H9 (cell line): ENCODE data around the gene RAC2. TPM values are rescaled to one million over a fixed set of nuclear protein-coding genes. Genes with fewer than 3 reads are reported as not detected.

Source experiments
- DNase-seq: peaks from one replicate; pipeline ENCODE4 v3.0.0-alpha.2; 2017
- H2AFZ ChIP-seq: one replicate; pipeline ENCODE4 v1.6.1; 2013; ENCODE audit warnings: mild to moderate bottlenecking, low read length, control low read depth, moderate library complexity
- H2AK5ac ChIP-seq: 2 replicates; pipeline ENCODE4 v1.6.1; 2013; ENCODE audit warnings: low read length, control low read depth, mixed read lengths; ENCODE audit not compliant: insufficient read length
- H2BK120ac ChIP-seq: one replicate; pipeline ENCODE4 v1.6.1; 2013; ENCODE audit warnings: low read depth, mild to moderate bottlenecking, low read length, control low read depth, inconsistent platforms; ENCODE audit not compliant: poor library complexity, severe bottlenecking
- H2BK12ac ChIP-seq: 2 replicates; pipeline ENCODE4 v1.6.1; 2013; ENCODE audit warnings: low read length, control low read depth, mixed read lengths, low read depth; ENCODE audit not compliant: insufficient read length
- H2BK15ac ChIP-seq: 2 replicates; pipeline ENCODE4 v1.6.1; 2013; ENCODE audit warnings: low read depth, low read length, control low read depth
- H2BK20ac ChIP-seq: one replicate; pipeline ENCODE4 v1.6.1; 2013; ENCODE audit warnings: low read depth, mild to moderate bottlenecking, low read length, control low read depth, inconsistent platforms; ENCODE audit not compliant: poor library complexity, severe bottlenecking
- H2BK5ac ChIP-seq: 2 replicates; pipeline ENCODE4 v1.6.1; 2013; ENCODE audit warnings: low read length, control low read depth, mixed read lengths; ENCODE audit not compliant: insufficient read length
- H3K14ac ChIP-seq: 2 replicates; pipeline ENCODE4 v1.6.1; 2013; ENCODE audit warnings: low read length, control low read depth; ENCODE audit not compliant: insufficient read depth
- H3K18ac ChIP-seq: 2 replicates; pipeline ENCODE4 v1.6.1; 2013; ENCODE audit warnings: low read depth, mild to moderate bottlenecking, mixed read lengths, low read length, control low read depth; ENCODE audit not compliant: insufficient read length
- H3K23ac ChIP-seq: 2 replicates; pipeline ENCODE4 v1.6.1; 2013; ENCODE audit warnings: low read length, control low read depth, mixed read lengths, low read depth; ENCODE audit not compliant: insufficient read length
- H3K23me2 ChIP-seq: 2 replicates; pipeline ENCODE4 v1.6.1; 2013; ENCODE audit warnings: low read depth, mild to moderate bottlenecking, mixed read lengths, low read length, control low read depth; ENCODE audit not compliant: insufficient read length, poor library complexity, severe bottlenecking
- H3K27ac ChIP-seq: 2 replicates; pipeline ENCODE4 v1.5.1; 2013; ENCODE audit warnings: low read length, control low read depth, mixed read lengths, low read depth; ENCODE audit not compliant: insufficient read length
- H3K27me3 ChIP-seq: 2 replicates; pipeline ENCODE4 v1.6.1; 2013; ENCODE audit warnings: low read length, control low read depth, inconsistent platforms; ENCODE audit not compliant: insufficient read depth
- H3K4ac ChIP-seq: 2 replicates; pipeline ENCODE4 v1.6.1; 2013; ENCODE audit warnings: low read depth, mild to moderate bottlenecking, control low read depth, inconsistent platforms, low read length, moderate library complexity
- H3K4me1 ChIP-seq: 2 replicates; pipeline ENCODE4 v1.6.1; 2013; ENCODE audit warnings: low read length, control low read depth, inconsistent platforms; ENCODE audit not compliant: insufficient read depth
- H3K4me2 ChIP-seq: 2 replicates; pipeline ENCODE4 v1.6.1; 2013; ENCODE audit warnings: low read length, control low read depth, mixed read lengths; ENCODE audit not compliant: insufficient read length, insufficient read depth
- H3K56ac ChIP-seq: 2 replicates; pipeline ENCODE4 v1.6.1; 2013; ENCODE audit warnings: low read depth, mild to moderate bottlenecking, mixed read lengths, low read length, control low read depth; ENCODE audit not compliant: insufficient read length
- H3K79me1 ChIP-seq: 2 replicates; pipeline ENCODE4 v1.6.1; 2013; ENCODE audit warnings: low read depth, mild to moderate bottlenecking, moderate library complexity, low read length, control low read depth, inconsistent platforms; ENCODE audit not compliant: insufficient read depth, poor library complexity, severe bottlenecking
- H3K79me2 ChIP-seq: 2 replicates; pipeline ENCODE4 v1.6.1; 2013; ENCODE audit warnings: low read length, control low read depth, inconsistent platforms; ENCODE audit not compliant: insufficient read depth
- H3K9ac ChIP-seq: 2 replicates; pipeline ENCODE4 v1.6.1; 2013; ENCODE audit warnings: low read length, control low read depth, mixed read lengths; ENCODE audit not compliant: insufficient read length; ENCODE audit errors: extremely low read depth
- H3K9me3 ChIP-seq: one replicate; pipeline ENCODE4 v1.6.1; 2013; ENCODE audit warnings: low read depth, low read length, inconsistent platforms; ENCODE audit not compliant: control insufficient read depth
- H3T11ph ChIP-seq: one replicate; pipeline ENCODE4 v1.6.1; 2013; ENCODE audit warnings: mild to moderate bottlenecking, low read length, control low read depth, inconsistent platforms
- H4K20me1 ChIP-seq: one replicate; pipeline ENCODE4 v1.6.1; 2013; ENCODE audit not compliant: control insufficient read depth, insufficient read length, insufficient read depth
- H4K5ac ChIP-seq: 2 replicates; pipeline ENCODE4 v1.6.1; 2013; ENCODE audit warnings: low read depth, mild to moderate bottlenecking, mixed read lengths, low read length, control low read depth; ENCODE audit not compliant: insufficient read length
- H4K8ac ChIP-seq: replicated peaks from 2 replicates; pipeline ENCODE4 v1.6.1; 2013; ENCODE audit warnings: low read length, control low read depth, mixed read lengths, low read depth; ENCODE audit not compliant: insufficient read length
- H4K91ac ChIP-seq: 2 replicates; pipeline ENCODE4 v1.6.1; 2013; ENCODE audit warnings: low read depth, mild to moderate bottlenecking, moderate library complexity, mixed read lengths, low read length, control low read depth; ENCODE audit not compliant: insufficient read length
- H3K27ac Mint-ChIP-seq, 3 experiments: 2 replicates in 2 of 3; 3 replicates in 1 of 3; pipeline ENCODE4 v1.8.0; 2020 to 2021; ENCODE audit warnings: mixed read lengths in 3 of 3, mild to moderate bottlenecking in 1 of 3, moderate library complexity in 1 of 3
- H3K27me3 Mint-ChIP-seq: 2 replicates; pipeline ENCODE4 v1.8.0; 2021; ENCODE audit warnings: low read depth, mild to moderate bottlenecking, moderate library complexity, mixed read lengths
- H3K36me3 Mint-ChIP-seq, 3 experiments: 2 replicates in 2 of 3; 3 replicates in 1 of 3; pipeline ENCODE4 v1.8.0; 2020 to 2021; ENCODE audit warnings: low read depth in 3 of 3, mixed read lengths in 3 of 3; ENCODE audit not compliant: insufficient read depth in 1 of 3
- H3K4me1 Mint-ChIP-seq, 2 experiments: 2 replicates each; pipeline ENCODE4 v1.8.0; 2020; ENCODE audit warnings: mixed read lengths in 2 of 2
- H3K4me3 Mint-ChIP-seq, 2 experiments: 2 replicates in 1 of 2; 3 replicates in 1 of 2; pipeline ENCODE4 v1.8.0; 2020 to 2021; ENCODE audit warnings: mild to moderate bottlenecking in 2 of 2, mixed read lengths in 2 of 2, moderate library complexity in 1 of 2
- H3K9me3 Mint-ChIP-seq, 2 experiments: 2 replicates in 1 of 2; 3 replicates in 1 of 2; pipeline ENCODE4 v1.8.0; 2020; ENCODE audit warnings: mild to moderate bottlenecking in 2 of 2, mixed read lengths in 2 of 2, moderate library complexity in 1 of 2
- WGBS: extraction: QIAGEN DNeasy Blood & Tissue Kit; methylation state at CpG from one replicate; pipeline ENCODE4 v1.1.7; 2013; ENCODE audit warnings: missing lambda C conversion rate, low lambda C conversion rate, mixed read lengths; ENCODE audit not compliant: insufficient read length; ENCODE audit errors: extremely low coverage; 5-methylcytosine and 5-hydroxymethylcytosine counted together
- total RNA-seq: library from RNA; stranded (reverse); gene quantifications from 2 replicates; pipeline ENCODE4 v1.2.1, GENCODE V29; 2021
- TF ChIP-seq, protein P1 (sequence below): fragments of 200-600 bp; sonication (generic); conservative IDR thresholded peaks from 3 replicates; pipeline ENCODE4 v1.8.0; 2021; ENCODE audit warnings: antibody characterized with exemption, mild to moderate bottlenecking

RAC2 gene
- total RNA-seq, 1 experiment from 2014 or later: 2.8 TPM

DNA sequence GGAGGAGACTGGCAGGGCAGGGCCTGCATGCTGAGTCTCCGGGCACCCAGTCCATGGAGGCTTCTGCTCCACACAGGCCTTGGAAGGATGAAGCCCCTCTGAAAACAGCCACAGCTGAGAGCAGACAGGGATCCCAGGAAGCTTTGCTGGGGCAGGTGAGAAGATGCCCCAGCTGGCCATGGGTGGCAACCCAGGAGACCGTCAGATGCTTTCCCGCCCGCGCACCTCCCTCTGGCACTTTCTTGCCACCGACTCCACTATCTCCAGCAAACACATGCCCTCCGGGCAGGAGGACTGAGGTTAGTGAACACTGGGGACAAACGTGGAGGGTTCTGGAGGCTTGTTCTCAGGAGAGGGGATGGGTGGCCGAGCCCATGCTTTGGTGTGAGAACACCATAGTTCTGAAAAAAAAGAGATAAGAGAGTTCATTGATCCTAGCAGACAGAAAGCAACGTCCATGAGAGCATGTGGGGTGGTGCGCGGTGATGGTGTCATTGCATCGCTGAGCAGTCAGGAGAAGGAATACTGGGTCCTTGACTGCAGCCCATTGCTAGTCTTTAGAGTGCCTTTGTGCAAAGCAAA lies 58.3 kb downstream of the RAC2 start:
- H2BK12ac ChIP-seq: no peak overlapping the region
- Mint-ChIP-seq H3K36me3 (peaks cover 4 to 9% (median 5%) of the 10 kb centered on the region in 3 experiments; a peak in 4 of 7 replicates), H3K27ac (no peak overlapping the region; a peak in 1 of 7 replicates), H3K9me3 (peaks cover 0 to 3% of the 10 kb centered on the region in 2 experiments; a peak in 3 of 5 replicates), H3K27me3 (no peaks in the 10 kb centered on the region; the same call in 1 of the 2 replicates), H3K4me3 (no peak overlapping the region), H3K4me1 (peaks cover 29 to 46% of the 10 kb centered on the region in 2 experiments)
- no peak overlapping the region for H4K91ac ChIP-seq
- no peak overlapping the region for H3K9ac ChIP-seq
- no peak for DNase-seq
- no peak overlapping the region for H3K4me2 ChIP-seq
- no CpG with 5 or more reads among the region's 13 CpGs for WGBS
- H3K79me1 ChIP-seq: no peaks in the 10 kb centered on the region
- H2BK120ac ChIP-seq: no peak overlapping the region
- H3K9me3 ChIP-seq: no peaks in the 10 kb centered on the region
- no peak overlapping the region for H3K18ac ChIP-seq
- H3K23me2 ChIP-seq: peaks cover 9% of the 10 kb centered on the region
- no peak overlapping the region for H2BK5ac ChIP-seq
- H2BK15ac ChIP-seq: no peak overlapping the region
- no peaks in the 10 kb centered on the region for H3K27me3 ChIP-seq
- H3K56ac ChIP-seq: no peak overlapping the region
- no peak overlapping the region for H4K8ac ChIP-seq
- no peak overlapping the region for H3T11ph ChIP-seq
- H2AFZ ChIP-seq: no peak overlapping the region
- no peak overlapping the region for H4K5ac ChIP-seq
- H3K23ac ChIP-seq: no peak overlapping the region
- no peak overlapping the region for H2AK5ac ChIP-seq
- peaks cover 5% of the 10 kb centered on the region for H3K4me1 ChIP-seq
- H2BK20ac ChIP-seq: no peak overlapping the region
- TF ChIP-seq, protein P1, sequence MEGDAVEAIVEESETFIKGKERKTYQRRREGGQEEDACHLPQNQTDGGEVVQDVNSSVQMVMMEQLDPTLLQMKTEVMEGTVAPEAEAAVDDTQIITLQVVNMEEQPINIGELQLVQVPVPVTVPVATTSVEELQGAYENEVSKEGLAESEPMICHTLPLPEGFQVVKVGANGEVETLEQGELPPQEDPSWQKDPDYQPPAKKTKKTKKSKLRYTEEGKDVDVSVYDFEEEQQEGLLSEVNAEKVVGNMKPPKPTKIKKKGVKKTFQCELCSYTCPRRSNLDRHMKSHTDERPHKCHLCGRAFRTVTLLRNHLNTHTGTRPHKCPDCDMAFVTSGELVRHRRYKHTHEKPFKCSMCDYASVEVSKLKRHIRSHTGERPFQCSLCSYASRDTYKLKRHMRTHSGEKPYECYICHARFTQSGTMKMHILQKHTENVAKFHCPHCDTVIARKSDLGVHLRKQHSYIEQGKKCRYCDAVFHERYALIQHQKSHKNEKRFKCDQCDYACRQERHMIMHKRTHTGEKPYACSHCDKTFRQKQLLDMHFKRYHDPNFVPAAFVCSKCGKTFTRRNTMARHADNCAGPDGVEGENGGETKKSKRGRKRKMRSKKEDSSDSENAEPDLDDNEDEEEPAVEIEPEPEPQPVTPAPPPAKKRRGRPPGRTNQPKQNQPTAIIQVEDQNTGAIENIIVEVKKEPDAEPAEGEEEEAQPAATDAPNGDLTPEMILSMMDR: no peak
- H3K4ac ChIP-seq: no peak overlapping the region
- no peaks in the 10 kb centered on the region for H4K20me1 ChIP-seq
- no peaks in the 10 kb centered on the region for H3K79me2 ChIP-seq
- H3K27ac ChIP-seq: no peak overlapping the region
- H3K14ac ChIP-seq: no peak overlapping the region
